Ascending aorta (tissue), 2 donors: ENCODE results near the gene CARF. TPM values are rescaled to one million over a fixed set of nuclear protein-coding genes. Genes with fewer than 3 reads are reported as not detected.
"Not testable (repeated sequence)": the region's sequence is repeated elsewhere in the genome, so short reads cannot be mapped to it uniquely, and the experiment has no call there.

Experiments
- DNase-seq, 2 donors: peaks; one replicate each; pipeline ENCODE4 v3.0.0-alpha.2; 2019; ENCODE audit warnings: low spot score in 2 of 2
- H3K27ac ChIP-seq, 2 donors: fragments of 200-600 bp; sonication (generic); one replicate each; pipeline ENCODE4 v1.5.1; 2016 to 2017; ENCODE audit warnings: mild to moderate bottlenecking in 1 of 2
- H3K27me3 ChIP-seq: fragments of 200-600 bp; sonication (generic); one replicate; pipeline ENCODE4 v1.5.1; 2017
- H3K36me3 ChIP-seq, 2 donors: fragments of 200-600 bp; sonication (generic); one replicate each; pipeline ENCODE4 v1.5.1; 2016
- H3K4me1 ChIP-seq, 2 donors: fragments of 200-600 bp; sonication (generic); one replicate each; pipeline ENCODE4 v1.5.1; 2016 to 2017; ENCODE audit warnings: mild to moderate bottlenecking in 1 of 2
- H3K4me3 ChIP-seq, 2 donors: fragments of 200-600 bp; sonication (generic); one replicate each; pipeline ENCODE4 v1.5.1; 2016 to 2017; ENCODE audit warnings: mild to moderate bottlenecking in 1 of 2
- H3K9me3 ChIP-seq, 2 donors: fragments of 200-600 bp; sonication (generic); one replicate each; pipeline ENCODE4 v1.5.1; 2016
- intact Hi-C: fragments of 100-400 bp; cut with DNase I; formaldehyde crosslinking; loops from one replicate; pipeline ENCODE4 v1.15.1; 2023
- total RNA-seq: library from RNA; depleted of rRNA; stranded (reverse); fragments of >200 nt; gene quantifications from one replicate; pipeline ENCODE4 v1.1.0, GENCODE V29; 2016
- TF ChIP-seq, protein P1 (sequence below), 3 experiments: fragments of 200-600 bp in 2 of 3; fragments of 450-650 bp in 1 of 3; sonication (generic) in 2 of 3; IDR thresholded peaks; one replicate each; pipeline ENCODE4 v1.5.1; 2016 to 2019; ENCODE audit warnings: antibody characterized with exemption in 3 of 3, mild to moderate bottlenecking in 1 of 3, moderate library complexity in 1 of 3

The CARF gene
- total RNA-seq, 1 donor from 2014 or later = 26.2 TPM

GRCh38 chr2:202945497-202945896 lies 33.4 kb downstream of the CARF start:
- Histone ChIP-seq H3K9me3 (peaks cover 0 to 7% of the 10 kb centered on the region in 2 donors), H3K27ac (no peak overlapping the region), H3K4me3 (no peak overlapping the region), H3K27me3 (no peaks in the 10 kb centered on the region), H3K4me1 (no peaks in the 10 kb centered on the region), H3K36me3 (peaks cover 13 to 20% of the 10 kb centered on the region in 2 donors)
- intact Hi-C loops = no loop called here
- no peak for DNase-seq
- TF ChIP-seq, protein P1, sequence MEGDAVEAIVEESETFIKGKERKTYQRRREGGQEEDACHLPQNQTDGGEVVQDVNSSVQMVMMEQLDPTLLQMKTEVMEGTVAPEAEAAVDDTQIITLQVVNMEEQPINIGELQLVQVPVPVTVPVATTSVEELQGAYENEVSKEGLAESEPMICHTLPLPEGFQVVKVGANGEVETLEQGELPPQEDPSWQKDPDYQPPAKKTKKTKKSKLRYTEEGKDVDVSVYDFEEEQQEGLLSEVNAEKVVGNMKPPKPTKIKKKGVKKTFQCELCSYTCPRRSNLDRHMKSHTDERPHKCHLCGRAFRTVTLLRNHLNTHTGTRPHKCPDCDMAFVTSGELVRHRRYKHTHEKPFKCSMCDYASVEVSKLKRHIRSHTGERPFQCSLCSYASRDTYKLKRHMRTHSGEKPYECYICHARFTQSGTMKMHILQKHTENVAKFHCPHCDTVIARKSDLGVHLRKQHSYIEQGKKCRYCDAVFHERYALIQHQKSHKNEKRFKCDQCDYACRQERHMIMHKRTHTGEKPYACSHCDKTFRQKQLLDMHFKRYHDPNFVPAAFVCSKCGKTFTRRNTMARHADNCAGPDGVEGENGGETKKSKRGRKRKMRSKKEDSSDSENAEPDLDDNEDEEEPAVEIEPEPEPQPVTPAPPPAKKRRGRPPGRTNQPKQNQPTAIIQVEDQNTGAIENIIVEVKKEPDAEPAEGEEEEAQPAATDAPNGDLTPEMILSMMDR (IDR thresholded peaks at IDR 0.05) = no peak

DNA sequence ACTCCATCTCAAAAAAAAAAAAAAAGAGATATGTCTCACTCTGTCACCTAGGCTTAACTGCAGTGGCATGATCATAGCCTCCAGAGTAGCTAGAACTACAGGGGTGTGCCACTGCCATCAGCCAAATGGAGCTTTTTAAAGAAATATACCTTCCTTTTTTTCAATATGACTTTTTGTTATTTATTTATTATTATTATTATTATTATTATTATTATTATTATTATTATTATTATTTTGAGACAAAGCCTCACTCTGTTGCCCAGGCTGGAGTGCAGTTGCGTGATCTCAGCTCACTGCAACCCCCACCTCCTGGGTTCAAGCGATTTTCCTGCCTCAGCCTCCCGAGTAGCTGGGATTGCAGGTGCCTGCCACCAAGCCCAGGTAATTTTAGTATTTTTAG lies 37.3 kb downstream of the CARF start:
- H3K4me3 ChIP-seq, H3K27me3 ChIP-seq, DNase-seq, H3K27ac ChIP-seq, intact Hi-C loops, H3K9me3 ChIP-seq, H3K4me1 ChIP-seq: not testable (repeated sequence)
- H3K36me3 ChIP-seq = peaks cover 9 to 18% of the 10 kb centered on the region in 2 donors

DNA sequence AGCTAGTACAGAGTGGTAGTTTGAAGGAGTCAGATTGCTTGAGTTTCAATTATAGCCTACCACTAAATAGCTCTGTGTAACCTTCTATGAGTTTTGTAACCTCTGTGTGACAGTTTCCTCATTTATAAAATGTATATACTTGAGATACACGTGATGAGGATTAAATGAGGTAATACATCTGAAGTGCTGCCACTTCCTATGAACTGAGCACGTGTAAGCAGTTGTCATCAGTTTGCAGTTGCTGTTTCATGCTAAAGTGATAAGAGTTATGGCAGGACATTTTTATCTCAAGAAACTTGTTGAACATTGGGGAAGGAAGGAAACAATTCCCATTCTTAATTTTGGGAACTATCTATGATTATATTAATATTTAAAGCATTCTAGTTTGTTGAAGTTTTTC lies 38.5 kb downstream of the CARF start:
- no peaks in the 10 kb centered on the region for H3K27me3 ChIP-seq
- no peak overlapping the region for H3K4me3 ChIP-seq
- TF ChIP-seq, protein P1 (IDR thresholded peaks at IDR 0.05) = no peak
- no peak overlapping the region for H3K27ac ChIP-seq
- DNase-seq = no peak
- intact Hi-C loops = no loop called here
- peaks cover 7 to 13% of the 10 kb centered on the region in 2 donors for H3K36me3 ChIP-seq
- peaks cover 0 to 4% of the 10 kb centered on the region in 2 donors for H3K9me3 ChIP-seq
- no peaks in the 10 kb centered on the region for H3K4me1 ChIP-seq

- intact Hi-C loops = no loop called here
- H3K36me3 ChIP-seq = peaks cover 0 to 29% of the 10 kb centered on the region in 2 donors
- TF ChIP-seq, protein P1 (IDR thresholded peaks at IDR 0.05) = no peak
These were observed 48.4 kb downstream of the CARF start for GRCh38 chr2:202960524-202960923.

GRCh38 chr2:202963712-202964111 lies 51.6 kb downstream of the CARF start:
- TF ChIP-seq, protein P1 (IDR thresholded peaks at IDR 0.05) = no peak
- Histone ChIP-seq H3K27me3 (no peaks in the 10 kb centered on the region), H3K9me3 (no peaks in the 10 kb centered on the region), H3K36me3 (peaks cover 0 to 16% of the 10 kb centered on the region in 2 donors), H3K27ac (no peak overlapping the region), H3K4me1 (no peaks in the 10 kb centered on the region), H3K4me3 (no peak overlapping the region)
- intact Hi-C loops = no loop called here
- DNase-seq = no peak

More at GRCh38 chr2:202960524-202960923, 48.4 kb downstream of the CARF start:
- Histone ChIP-seq H3K9me3 (no peaks in the 10 kb centered on the region), H3K4me1 (no peaks in the 10 kb centered on the region), H3K27ac (no peak overlapping the region), H3K27me3 (no peaks in the 10 kb centered on the region), H3K4me3 (no peak overlapping the region)
- DNase-seq = no peak

DNA sequence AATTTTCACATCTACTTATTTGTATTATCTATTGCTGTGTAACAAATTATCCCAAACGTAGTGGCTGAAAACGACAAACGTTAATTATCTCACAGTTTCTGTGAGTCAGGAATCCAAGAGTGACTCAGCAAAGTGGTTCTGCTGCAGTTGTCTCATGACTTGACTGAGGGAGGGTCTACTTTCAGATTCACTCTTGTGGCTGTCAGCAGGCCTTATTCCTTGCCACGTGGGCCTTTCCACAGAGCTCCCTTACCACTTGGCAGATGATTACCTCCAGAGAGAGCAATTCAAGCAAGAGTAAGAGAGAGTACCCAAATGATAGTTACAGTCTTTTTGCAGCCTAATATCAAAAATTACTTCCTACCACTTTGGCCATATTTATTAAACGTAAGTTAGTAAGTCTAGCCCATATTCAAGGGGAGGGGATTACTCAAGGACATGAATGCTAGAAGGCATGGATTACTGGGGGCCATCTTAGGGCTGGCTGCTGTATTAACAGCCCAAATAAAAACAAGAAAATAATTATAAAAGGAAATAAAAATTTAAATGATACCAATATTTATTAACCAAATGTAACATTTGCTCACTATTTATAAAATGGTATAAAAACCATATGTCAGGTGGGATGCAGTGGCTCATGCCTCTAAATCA lies 53.9 kb downstream of the CARF start:
- Histone ChIP-seq H3K9me3 (no peaks in the 10 kb centered on the region), H3K4me3 (no peak overlapping the region), H3K27ac (no peak overlapping the region), H3K36me3 (peaks cover 0 to 5% of the 10 kb centered on the region in 2 donors), H3K27me3 (no peaks in the 10 kb centered on the region), H3K4me1 (no peaks in the 10 kb centered on the region)
- intact Hi-C loops = no loop called here
- no peak for DNase-seq
- TF ChIP-seq, protein P1 (IDR thresholded peaks at IDR 0.05) = no peak

DNA sequence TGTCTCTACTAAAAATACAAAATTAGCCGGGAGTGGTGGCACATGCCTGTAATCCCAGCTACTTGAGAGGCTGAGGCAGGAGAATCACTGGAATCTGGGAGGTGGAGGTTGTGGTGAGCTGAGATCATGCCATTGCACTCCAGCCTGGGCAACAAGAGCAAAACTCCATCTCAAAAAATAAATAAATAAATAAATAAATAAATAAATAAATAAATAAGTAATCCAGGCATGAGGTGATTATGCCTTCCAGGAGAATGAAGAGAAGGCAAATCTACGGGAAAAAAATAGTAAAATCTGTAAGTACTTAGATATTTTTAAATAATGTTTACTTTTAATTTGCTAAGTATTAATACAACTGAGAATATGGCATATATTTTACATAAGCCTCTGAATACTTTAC lies 57.3 kb downstream of the CARF start:
- H3K27me3 ChIP-seq, H3K4me1 ChIP-seq, H3K36me3 ChIP-seq, DNase-seq, H3K27ac ChIP-seq, H3K4me3 ChIP-seq, intact Hi-C loops, H3K9me3 ChIP-seq: not testable (repeated sequence)
